ENCODE measurements around the gene LYST. TPM values are rescaled to one million over a fixed set of nuclear protein-coding genes. Genes with fewer than 3 reads are reported as not detected.
"Not testable (repeated sequence)": the region's sequence is repeated elsewhere in the genome, so short reads cannot be mapped to it uniquely, and the experiment has no call there.

LYST gene
- polyA plus RNA-seq, 1 experiment = 6.5 TPM

GRCh38 chr1:235625831-235626230 lies 240.9 kb downstream of the LYST start:
- TF ChIP-seq, protein P1, sequence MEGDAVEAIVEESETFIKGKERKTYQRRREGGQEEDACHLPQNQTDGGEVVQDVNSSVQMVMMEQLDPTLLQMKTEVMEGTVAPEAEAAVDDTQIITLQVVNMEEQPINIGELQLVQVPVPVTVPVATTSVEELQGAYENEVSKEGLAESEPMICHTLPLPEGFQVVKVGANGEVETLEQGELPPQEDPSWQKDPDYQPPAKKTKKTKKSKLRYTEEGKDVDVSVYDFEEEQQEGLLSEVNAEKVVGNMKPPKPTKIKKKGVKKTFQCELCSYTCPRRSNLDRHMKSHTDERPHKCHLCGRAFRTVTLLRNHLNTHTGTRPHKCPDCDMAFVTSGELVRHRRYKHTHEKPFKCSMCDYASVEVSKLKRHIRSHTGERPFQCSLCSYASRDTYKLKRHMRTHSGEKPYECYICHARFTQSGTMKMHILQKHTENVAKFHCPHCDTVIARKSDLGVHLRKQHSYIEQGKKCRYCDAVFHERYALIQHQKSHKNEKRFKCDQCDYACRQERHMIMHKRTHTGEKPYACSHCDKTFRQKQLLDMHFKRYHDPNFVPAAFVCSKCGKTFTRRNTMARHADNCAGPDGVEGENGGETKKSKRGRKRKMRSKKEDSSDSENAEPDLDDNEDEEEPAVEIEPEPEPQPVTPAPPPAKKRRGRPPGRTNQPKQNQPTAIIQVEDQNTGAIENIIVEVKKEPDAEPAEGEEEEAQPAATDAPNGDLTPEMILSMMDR (IDR thresholded peaks at IDR 0.05; ENCODE audit: low read depth, low read length) = no peak
- H3K9me3 ChIP-seq (ENCODE audit: control insufficient read depth, insufficient read depth, low read length) = no peaks in the 10 kb centered on the region
- no peak overlapping the region for H3K4me3 ChIP-seq (ENCODE audit: low read depth, low read length)
- no peak for DNase-seq (ENCODE audit: low read depth, low spot score)
- H3K27ac ChIP-seq (ENCODE audit: low read depth, low read length) = no peak overlapping the region
- POLR2A ChIA-PET = no interaction called here
- H3K27me3 ChIP-seq (ENCODE audit: control insufficient read depth, insufficient read depth, low read length) = peaks cover 4% of the 10 kb centered on the region
- CTCF ChIA-PET = interaction anchor here (1.2 to 2.0 kb wide), 4 partner anchors 8 to 346 kb away, joined by 3 to 9 read pairs (median 5); no protein-coding TSS in a partner anchor

DNA sequence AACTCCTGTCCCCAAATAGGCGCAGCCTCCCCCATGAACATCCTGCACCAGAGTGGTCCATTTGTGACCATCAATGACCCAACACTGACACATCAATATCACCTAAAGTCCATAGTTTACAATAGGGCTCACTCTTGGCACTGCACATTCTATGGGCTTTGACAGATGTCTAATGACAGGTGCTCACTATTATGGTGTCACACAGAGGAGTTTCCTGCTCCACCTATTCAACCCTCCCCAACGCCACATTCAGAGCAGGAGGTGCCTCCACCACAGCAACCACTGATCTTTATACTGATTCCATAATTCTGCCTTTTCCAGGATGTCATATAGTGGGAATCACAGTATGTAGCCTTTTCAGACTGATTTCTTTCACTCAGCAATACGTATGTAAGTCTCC lies 241.4 kb downstream of the LYST start:
- ChIA-PET POLR2A (no interaction called here), CTCF (interaction anchor here (0.7 to 2.0 kb wide), 5 partner anchors 8 to 346 kb away, joined by 3 to 9 read pairs (median 5); no protein-coding TSS in a partner anchor)
- Histone ChIP-seq H3K27me3 (ENCODE audit: control insufficient read depth, insufficient read depth, low read length) (peaks cover 4% of the 10 kb centered on the region), H3K9me3 (ENCODE audit: control insufficient read depth, insufficient read depth, low read length) (no peaks in the 10 kb centered on the region), H3K4me3 (ENCODE audit: low read depth, low read length) (no peak overlapping the region), H3K27ac (ENCODE audit: low read depth, low read length) (no peak overlapping the region)
- TF ChIP-seq, protein P1 (IDR thresholded peaks at IDR 0.05; ENCODE audit: low read depth, low read length) = no peak
- no peak for DNase-seq (ENCODE audit: low read depth, low spot score)

DNA sequence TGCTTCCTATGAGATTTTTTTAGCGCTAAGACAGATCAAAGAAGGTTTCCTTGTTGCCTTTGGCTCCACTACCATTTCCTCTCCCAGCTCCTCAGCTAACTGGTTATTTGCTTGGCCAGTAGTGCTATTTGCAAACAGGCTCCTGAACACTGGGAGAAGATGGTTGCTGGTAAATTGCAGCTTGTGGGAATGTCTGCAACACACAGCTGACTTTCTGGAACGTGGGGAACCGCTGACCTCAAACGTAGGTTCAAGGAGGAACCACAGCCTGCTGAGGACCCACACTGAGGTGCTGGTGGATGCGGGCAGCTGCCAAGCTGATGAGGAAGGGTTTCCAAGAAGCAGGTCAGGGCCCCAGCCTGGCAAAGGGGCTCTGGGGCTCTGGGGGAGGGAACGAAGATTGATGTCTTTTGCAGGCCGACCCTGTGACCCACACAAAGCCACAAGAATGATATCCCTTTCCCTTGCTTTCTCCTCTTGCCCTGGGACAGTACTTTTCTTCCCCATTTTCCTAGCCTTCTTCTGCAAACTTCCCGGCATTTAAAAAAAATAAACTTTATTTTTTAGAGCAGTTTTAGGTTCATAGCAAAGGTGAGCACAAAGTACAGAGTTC lies 241.9 kb downstream of the LYST start:
- DNase-seq (ENCODE audit: low read depth, low spot score) = no peak
- H3K27ac ChIP-seq (ENCODE audit: low read depth, low read length) = no peak overlapping the region

GRCh38 chr1:235622936-235623779 lies 243.5 kb downstream of the LYST start:
- Histone ChIP-seq H3K4me3 (ENCODE audit: low read depth, low read length) (no peak overlapping the region), H3K9me3 (ENCODE audit: control insufficient read depth, insufficient read depth, low read length) (no peaks in the 10 kb centered on the region), H3K27me3 (ENCODE audit: control insufficient read depth, insufficient read depth, low read length) (peaks cover 4% of the 10 kb centered on the region), H3K27ac (ENCODE audit: low read depth, low read length) (no peak overlapping the region)
- TF ChIP-seq, protein P1 (IDR thresholded peaks at IDR 0.05; ENCODE audit: low read depth, low read length) = no peak
- ChIA-PET CTCF (no interaction called here), POLR2A (no interaction called here)
- DNase-seq (ENCODE audit: low read depth, low spot score) = no peak

More for the DNA sequence above, 241.9 kb downstream of the LYST start:
- CTCF ChIA-PET = interaction anchor here (0.7 to 2.0 kb wide), 4 partner anchors 24 to 347 kb away, joined by 3 to 9 read pairs (median 4); no protein-coding TSS in a partner anchor
- H3K27me3 ChIP-seq (ENCODE audit: control insufficient read depth, insufficient read depth, low read length) = peaks cover 4% of the 10 kb centered on the region
- H3K4me3 ChIP-seq (ENCODE audit: low read depth, low read length) = no peak overlapping the region
- H3K9me3 ChIP-seq (ENCODE audit: control insufficient read depth, insufficient read depth, low read length) = no peaks in the 10 kb centered on the region
- POLR2A ChIA-PET = no interaction called here
- TF ChIP-seq, protein P1 (IDR thresholded peaks at IDR 0.05; ENCODE audit: low read depth, low read length) = no peak

- not testable (repeated sequence) for H3K27me3 ChIP-seq (ENCODE audit: control insufficient read depth, insufficient read depth, low read length); H3K9me3 ChIP-seq (ENCODE audit: control insufficient read depth, insufficient read depth, low read length); H3K27ac ChIP-seq (ENCODE audit: low read depth, low read length); H3K4me3 ChIP-seq (ENCODE audit: low read depth, low read length); DNase-seq (ENCODE audit: low read depth, low spot score)
- ChIA-PET POLR2A (interaction anchor here (0.7 kb wide), 1 partner anchor 158 kb away, joined by 6 read pairs; no protein-coding TSS in a partner anchor), CTCF (interaction anchor here (0.8 to 2.0 kb wide), 5 partner anchors 12 to 353 kb away, joined by 3 to 6 read pairs (median 5); no protein-coding TSS in a partner anchor)
Measured at GRCh38 chr1:235619149-235619548, 247.6 kb downstream of the LYST start.

Measured in AG04450 (cell line).